H9 (cell line): ENCODE data around the gene TMEM120B. TPM values are rescaled to one million over a fixed set of nuclear protein-coding genes. Genes with fewer than 3 reads are reported as not detected.

Experiments used
- DNase-seq: peaks from one replicate; pipeline ENCODE4 v3.0.0-alpha.2; 2017
- H2AFZ ChIP-seq: one replicate; pipeline ENCODE4 v1.6.1; 2013; ENCODE audit warnings: mild to moderate bottlenecking, low read length, control low read depth, moderate library complexity
- H2AK5ac ChIP-seq: 2 replicates; pipeline ENCODE4 v1.6.1; 2013; ENCODE audit warnings: low read length, control low read depth, mixed read lengths; ENCODE audit not compliant: insufficient read length
- H2BK120ac ChIP-seq: one replicate; pipeline ENCODE4 v1.6.1; 2013; ENCODE audit warnings: low read depth, mild to moderate bottlenecking, low read length, control low read depth, inconsistent platforms; ENCODE audit not compliant: poor library complexity, severe bottlenecking
- H2BK12ac ChIP-seq: 2 replicates; pipeline ENCODE4 v1.6.1; 2013; ENCODE audit warnings: low read length, control low read depth, mixed read lengths, low read depth; ENCODE audit not compliant: insufficient read length
- H2BK15ac ChIP-seq: 2 replicates; pipeline ENCODE4 v1.6.1; 2013; ENCODE audit warnings: low read depth, low read length, control low read depth
- H2BK20ac ChIP-seq: one replicate; pipeline ENCODE4 v1.6.1; 2013; ENCODE audit warnings: low read depth, mild to moderate bottlenecking, low read length, control low read depth, inconsistent platforms; ENCODE audit not compliant: poor library complexity, severe bottlenecking
- H2BK5ac ChIP-seq: 2 replicates; pipeline ENCODE4 v1.6.1; 2013; ENCODE audit warnings: low read length, control low read depth, mixed read lengths; ENCODE audit not compliant: insufficient read length
- H3K14ac ChIP-seq: 2 replicates; pipeline ENCODE4 v1.6.1; 2013; ENCODE audit warnings: low read length, control low read depth; ENCODE audit not compliant: insufficient read depth
- H3K18ac ChIP-seq: 2 replicates; pipeline ENCODE4 v1.6.1; 2013; ENCODE audit warnings: low read depth, mild to moderate bottlenecking, mixed read lengths, low read length, control low read depth; ENCODE audit not compliant: insufficient read length
- H3K23ac ChIP-seq: 2 replicates; pipeline ENCODE4 v1.6.1; 2013; ENCODE audit warnings: low read length, control low read depth, mixed read lengths, low read depth; ENCODE audit not compliant: insufficient read length
- H3K23me2 ChIP-seq: 2 replicates; pipeline ENCODE4 v1.6.1; 2013; ENCODE audit warnings: low read depth, mild to moderate bottlenecking, mixed read lengths, low read length, control low read depth; ENCODE audit not compliant: insufficient read length, poor library complexity, severe bottlenecking
- H3K27ac ChIP-seq: 2 replicates; pipeline ENCODE4 v1.5.1; 2013; ENCODE audit warnings: low read length, control low read depth, mixed read lengths, low read depth; ENCODE audit not compliant: insufficient read length
- H3K27me3 ChIP-seq: 2 replicates; pipeline ENCODE4 v1.6.1; 2013; ENCODE audit warnings: low read length, control low read depth, inconsistent platforms; ENCODE audit not compliant: insufficient read depth
- H3K4ac ChIP-seq: 2 replicates; pipeline ENCODE4 v1.6.1; 2013; ENCODE audit warnings: low read depth, mild to moderate bottlenecking, control low read depth, inconsistent platforms, low read length, moderate library complexity
- H3K4me1 ChIP-seq: 2 replicates; pipeline ENCODE4 v1.6.1; 2013; ENCODE audit warnings: low read length, control low read depth, inconsistent platforms; ENCODE audit not compliant: insufficient read depth
- H3K4me2 ChIP-seq: 2 replicates; pipeline ENCODE4 v1.6.1; 2013; ENCODE audit warnings: low read length, control low read depth, mixed read lengths; ENCODE audit not compliant: insufficient read length, insufficient read depth
- H3K56ac ChIP-seq: 2 replicates; pipeline ENCODE4 v1.6.1; 2013; ENCODE audit warnings: low read depth, mild to moderate bottlenecking, mixed read lengths, low read length, control low read depth; ENCODE audit not compliant: insufficient read length
- H3K79me1 ChIP-seq: 2 replicates; pipeline ENCODE4 v1.6.1; 2013; ENCODE audit warnings: low read depth, mild to moderate bottlenecking, moderate library complexity, low read length, control low read depth, inconsistent platforms; ENCODE audit not compliant: insufficient read depth, poor library complexity, severe bottlenecking
- H3K79me2 ChIP-seq: 2 replicates; pipeline ENCODE4 v1.6.1; 2013; ENCODE audit warnings: low read length, control low read depth, inconsistent platforms; ENCODE audit not compliant: insufficient read depth
- H3K9ac ChIP-seq: 2 replicates; pipeline ENCODE4 v1.6.1; 2013; ENCODE audit warnings: low read length, control low read depth, mixed read lengths; ENCODE audit not compliant: insufficient read length; ENCODE audit errors: extremely low read depth
- H3K9me3 ChIP-seq: one replicate; pipeline ENCODE4 v1.6.1; 2013; ENCODE audit warnings: low read depth, low read length, inconsistent platforms; ENCODE audit not compliant: control insufficient read depth
- H3T11ph ChIP-seq: one replicate; pipeline ENCODE4 v1.6.1; 2013; ENCODE audit warnings: mild to moderate bottlenecking, low read length, control low read depth, inconsistent platforms
- H4K20me1 ChIP-seq: one replicate; pipeline ENCODE4 v1.6.1; 2013; ENCODE audit not compliant: control insufficient read depth, insufficient read length, insufficient read depth
- H4K5ac ChIP-seq: 2 replicates; pipeline ENCODE4 v1.6.1; 2013; ENCODE audit warnings: low read depth, mild to moderate bottlenecking, mixed read lengths, low read length, control low read depth; ENCODE audit not compliant: insufficient read length
- H4K8ac ChIP-seq: replicated peaks from 2 replicates; pipeline ENCODE4 v1.6.1; 2013; ENCODE audit warnings: low read length, control low read depth, mixed read lengths, low read depth; ENCODE audit not compliant: insufficient read length
- H4K91ac ChIP-seq: 2 replicates; pipeline ENCODE4 v1.6.1; 2013; ENCODE audit warnings: low read depth, mild to moderate bottlenecking, moderate library complexity, mixed read lengths, low read length, control low read depth; ENCODE audit not compliant: insufficient read length
- H3K27ac Mint-ChIP-seq, 3 experiments: 2 replicates in 2 of 3; 3 replicates in 1 of 3; pipeline ENCODE4 v1.8.0; 2020 to 2021; ENCODE audit warnings: mixed read lengths in 3 of 3, mild to moderate bottlenecking in 1 of 3, moderate library complexity in 1 of 3
- H3K27me3 Mint-ChIP-seq: 2 replicates; pipeline ENCODE4 v1.8.0; 2021; ENCODE audit warnings: low read depth, mild to moderate bottlenecking, moderate library complexity, mixed read lengths
- H3K36me3 Mint-ChIP-seq, 3 experiments: 2 replicates in 2 of 3; 3 replicates in 1 of 3; pipeline ENCODE4 v1.8.0; 2020 to 2021; ENCODE audit warnings: low read depth in 3 of 3, mixed read lengths in 3 of 3; ENCODE audit not compliant: insufficient read depth in 1 of 3
- H3K4me1 Mint-ChIP-seq, 2 experiments: 2 replicates each; pipeline ENCODE4 v1.8.0; 2020; ENCODE audit warnings: mixed read lengths in 2 of 2
- H3K4me3 Mint-ChIP-seq, 2 experiments: 2 replicates in 1 of 2; 3 replicates in 1 of 2; pipeline ENCODE4 v1.8.0; 2020 to 2021; ENCODE audit warnings: mild to moderate bottlenecking in 2 of 2, mixed read lengths in 2 of 2, moderate library complexity in 1 of 2
- H3K9me3 Mint-ChIP-seq, 2 experiments: 2 replicates in 1 of 2; 3 replicates in 1 of 2; pipeline ENCODE4 v1.8.0; 2020; ENCODE audit warnings: mild to moderate bottlenecking in 2 of 2, mixed read lengths in 2 of 2, moderate library complexity in 1 of 2
- WGBS: extraction: QIAGEN DNeasy Blood & Tissue Kit; methylation state at CpG from one replicate; pipeline ENCODE4 v1.1.7; 2013; ENCODE audit warnings: missing lambda C conversion rate, low lambda C conversion rate, mixed read lengths; ENCODE audit not compliant: insufficient read length; ENCODE audit errors: extremely low coverage; 5-methylcytosine and 5-hydroxymethylcytosine counted together
- total RNA-seq: library from RNA; stranded (reverse); gene quantifications from 2 replicates; pipeline ENCODE4 v1.2.1, GENCODE V29; 2021
- TF ChIP-seq, protein P1 (sequence below): fragments of 200-600 bp; sonication (generic); conservative IDR thresholded peaks from 3 replicates; pipeline ENCODE4 v1.8.0; 2021; ENCODE audit warnings: antibody characterized with exemption, mild to moderate bottlenecking

The TMEM120B gene
- total RNA-seq, 1 experiment from 2014 or later: 25.8 TPM

GRCh38 chr12:121717041-121717699, 4.6 kb downstream of the TMEM120B start:
- Histone ChIP-seq H2AK5ac (no peak overlapping the region), H3K79me1 (peaks cover 8% of the 10 kb centered on the region), H3K14ac (no peak overlapping the region), H4K5ac (no peak overlapping the region), H2BK15ac (no peak overlapping the region), H3K4me2 (no peak overlapping the region), H3K27ac (no peak overlapping the region), H3K9ac (no peak overlapping the region), H4K8ac (no peak overlapping the region), H3K9me3 (no peaks in the 10 kb centered on the region), H3K23me2 (peaks cover 8% of the 10 kb centered on the region), H3T11ph (no peak overlapping the region), H2BK12ac (no peak overlapping the region), H3K4me1 (peaks cover 2% of the 10 kb centered on the region; the same call in 1 of the 2 replicates), H4K91ac (no peak overlapping the region), H3K27me3 (no peaks in the 10 kb centered on the region), H2BK5ac (no peak overlapping the region), H2BK120ac (no peak overlapping the region), H3K56ac (no peak overlapping the region), H2AFZ (no peak overlapping the region), H2BK20ac (no peak overlapping the region), H3K79me2 (peaks cover 5% of the 10 kb centered on the region; the same call in 1 of the 2 replicates), H3K23ac (no peak overlapping the region), H3K18ac (no peak overlapping the region), H4K20me1 (no peaks in the 10 kb centered on the region), H3K4ac (no peak overlapping the region)
- TF ChIP-seq, protein P1, sequence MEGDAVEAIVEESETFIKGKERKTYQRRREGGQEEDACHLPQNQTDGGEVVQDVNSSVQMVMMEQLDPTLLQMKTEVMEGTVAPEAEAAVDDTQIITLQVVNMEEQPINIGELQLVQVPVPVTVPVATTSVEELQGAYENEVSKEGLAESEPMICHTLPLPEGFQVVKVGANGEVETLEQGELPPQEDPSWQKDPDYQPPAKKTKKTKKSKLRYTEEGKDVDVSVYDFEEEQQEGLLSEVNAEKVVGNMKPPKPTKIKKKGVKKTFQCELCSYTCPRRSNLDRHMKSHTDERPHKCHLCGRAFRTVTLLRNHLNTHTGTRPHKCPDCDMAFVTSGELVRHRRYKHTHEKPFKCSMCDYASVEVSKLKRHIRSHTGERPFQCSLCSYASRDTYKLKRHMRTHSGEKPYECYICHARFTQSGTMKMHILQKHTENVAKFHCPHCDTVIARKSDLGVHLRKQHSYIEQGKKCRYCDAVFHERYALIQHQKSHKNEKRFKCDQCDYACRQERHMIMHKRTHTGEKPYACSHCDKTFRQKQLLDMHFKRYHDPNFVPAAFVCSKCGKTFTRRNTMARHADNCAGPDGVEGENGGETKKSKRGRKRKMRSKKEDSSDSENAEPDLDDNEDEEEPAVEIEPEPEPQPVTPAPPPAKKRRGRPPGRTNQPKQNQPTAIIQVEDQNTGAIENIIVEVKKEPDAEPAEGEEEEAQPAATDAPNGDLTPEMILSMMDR: no peak
- peak overlapping the region in 1 of 2 experiments; percentile 39; a peak in 1 of 5 replicates for H3K4me3 Mint-ChIP-seq
- H3K36me3 Mint-ChIP-seq: peaks cover 3 to 17% (median 9%) of the 10 kb centered on the region in 3 experiments; a peak in 6 of 7 replicates
- H3K9me3 Mint-ChIP-seq: no peaks in the 10 kb centered on the region; a peak in 1 of 5 replicates
- no CpG with 5 or more reads among the region's 10 CpGs for WGBS
- peak; percentile 65 for DNase-seq
- H3K4me1 Mint-ChIP-seq: peaks cover 28 to 30% of the 10 kb centered on the region in 2 experiments
- peak overlapping the region in 2 of 3 experiments; percentile 90 to 96; a peak in 4 of 7 replicates for H3K27ac Mint-ChIP-seq
- no peaks in the 10 kb centered on the region for H3K27me3 Mint-ChIP-seq
